ENCODE data around the gene DLX1.
"Not testable (repeated sequence)": the region's sequence is repeated elsewhere in the genome, so short reads cannot be mapped to it uniquely, and the experiment has no call there.

DLX1 gene

GRCh38 chr2:172134270-172134669 is 49.0 kb downstream of the DLX1 start:
- DNase-seq (ENCODE audit: low read depth), result no peak
- no peak for TF ChIP-seq CTCF (IDR thresholded peaks at IDR 0.05; ENCODE audit: low read depth, low read length, missing control alignments)
- H3K4me3 ChIP-seq (ENCODE audit: low read depth, low read length), result no peak overlapping the region

- TF ChIP-seq CTCF (IDR thresholded peaks at IDR 0.05; ENCODE audit: low read depth, low read length, missing control alignments), result no peak
- DNase-seq (ENCODE audit: low read depth), result no peak
- no peak overlapping the region for H3K4me3 ChIP-seq (ENCODE audit: low read depth, low read length)
Measured at GRCh38 chr2:172135446-172135845, 50.1 kb downstream of the DLX1 start.

- TF ChIP-seq CTCF (IDR thresholded peaks at IDR 0.05; ENCODE audit: low read depth, low read length, missing control alignments), result no peak
- DNase-seq (ENCODE audit: low read depth), result no peak
- no peak overlapping the region for H3K4me3 ChIP-seq (ENCODE audit: low read depth, low read length)
Measured at GRCh38 chr2:172137109-172137508, 51.8 kb downstream of the DLX1 start.

GRCh38 chr2:172137943-172138342 is 52.6 kb downstream of the DLX1 start:
- no peak for TF ChIP-seq CTCF (IDR thresholded peaks at IDR 0.05; ENCODE audit: low read depth, low read length, missing control alignments)
- no peak for DNase-seq (ENCODE audit: low read depth)
- H3K4me3 ChIP-seq (ENCODE audit: low read depth, low read length), result no peak overlapping the region

- not testable (repeated sequence) for H3K4me3 ChIP-seq (ENCODE audit: low read depth, low read length); DNase-seq (ENCODE audit: low read depth)
Measured at GRCh38 chr2:172138727-172139126, 53.4 kb downstream of the DLX1 start.
